ENCODE results near the gene PCDH7. TPM values are rescaled to one million over a fixed set of nuclear protein-coding genes. Genes with fewer than 3 reads are reported as not detected.

PCDH7 gene
- total RNA-seq, 1 experiment from 2014 or later, result 16.8 TPM

DNA sequence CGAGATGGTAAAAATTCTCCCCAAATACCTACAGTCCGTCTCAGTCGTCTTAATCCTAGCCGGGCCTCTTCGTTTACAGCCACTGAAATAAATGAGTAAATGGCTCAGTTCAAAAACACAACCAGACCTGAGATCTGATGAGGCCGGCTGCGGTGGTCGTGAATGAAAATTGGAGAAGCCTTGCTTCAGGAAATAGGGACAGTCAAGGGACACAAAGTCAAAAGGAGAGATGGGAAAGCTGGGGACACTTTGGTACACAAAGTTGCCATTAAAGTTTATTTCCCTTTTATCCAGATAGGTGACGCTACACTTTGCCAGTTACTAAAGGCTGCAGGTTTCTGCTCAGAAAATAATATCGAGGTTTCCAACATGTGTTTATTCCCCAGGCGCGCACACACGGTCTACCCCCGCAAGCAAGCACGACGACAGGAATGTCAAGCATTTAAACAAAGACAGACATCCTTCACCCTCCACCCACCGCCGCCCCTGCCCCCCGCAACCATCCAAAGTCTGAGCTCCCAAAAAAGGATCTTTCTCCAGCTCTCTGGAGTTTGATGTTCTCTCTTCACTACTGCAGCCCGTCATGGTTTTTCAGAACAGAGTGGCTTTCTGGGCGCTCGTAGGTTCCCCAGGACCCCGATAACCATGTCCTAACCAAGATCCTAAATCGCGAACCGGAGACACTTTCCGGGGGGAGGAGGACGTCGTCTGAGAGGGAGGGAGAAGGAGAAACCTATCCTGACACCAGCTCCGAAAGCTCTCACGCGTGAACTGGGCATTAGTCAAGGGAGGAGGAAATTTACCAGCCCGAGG lies 1.3 kb upstream of the PCDH7 start:
- Histone ChIP-seq H3T11ph (ENCODE audit: low read length) (no peak overlapping the region), H3K27ac (ENCODE audit: insufficient read length, low read depth, low read length) (no peak overlapping the region), H3K4me2 (ENCODE audit: insufficient read depth, insufficient read length, low read length) (peak overlapping the region; percentile 58), H3K23me2 (ENCODE audit: insufficient read length, low read depth, low read length, poor library complexity, severe bottlenecking) (peaks cover 54% of the 10 kb centered on the region), H2BK120ac (ENCODE audit: low read depth, low read length, poor library complexity, severe bottlenecking) (no peak overlapping the region), H3K18ac (ENCODE audit: insufficient read length, low read depth, low read length) (no peak overlapping the region), H2BK20ac (ENCODE audit: low read depth, low read length, poor library complexity, severe bottlenecking) (no peak overlapping the region), H2BK12ac (ENCODE audit: insufficient read length, low read depth, low read length) (no peak overlapping the region), H4K8ac (replicated peaks; ENCODE audit: insufficient read length, low read depth, low read length) (no peak overlapping the region), H3K23ac (ENCODE audit: insufficient read length, low read depth, low read length) (no peak overlapping the region), H2AK5ac (ENCODE audit: insufficient read length, low read length) (no peak overlapping the region), H4K91ac (ENCODE audit: insufficient read length, low read depth, low read length) (no peak overlapping the region), H3K79me2 (ENCODE audit: insufficient read depth, low read length) (no peaks in the 10 kb centered on the region), H2BK15ac (ENCODE audit: low read depth, low read length) (no peak overlapping the region), H3K27me3 (ENCODE audit: insufficient read depth, low read length) (peaks cover 22% of the 10 kb centered on the region), H3K9ac (ENCODE audit: extremely low read depth, insufficient read length, low read length) (no peak overlapping the region), H4K5ac (ENCODE audit: insufficient read length, low read depth, low read length) (no peak overlapping the region), H3K56ac (ENCODE audit: insufficient read length, low read depth, low read length) (no peak overlapping the region), H3K79me1 (ENCODE audit: insufficient read depth, low read depth, low read length, poor library complexity, severe bottlenecking) (no peaks in the 10 kb centered on the region), H3K9me3 (ENCODE audit: control insufficient read depth, low read depth, low read length) (no peaks in the 10 kb centered on the region), H2BK5ac (ENCODE audit: insufficient read length, low read length) (no peak overlapping the region), H3K14ac (ENCODE audit: insufficient read depth, low read length) (no peak overlapping the region), H2AFZ (ENCODE audit: low read length) (peak overlapping the region; percentile 1), H3K4ac (ENCODE audit: low read depth, low read length) (no peak overlapping the region), H4K20me1 (ENCODE audit: control insufficient read depth, insufficient read depth, insufficient read length) (peaks cover 6% of the 10 kb centered on the region), H3K4me1 (ENCODE audit: insufficient read depth, low read length) (0 out of 2 replicates have a peak, but pooled peaks cover 3% of the 10 kb centered on the region)
- Mint-ChIP-seq H3K4me3 (peak overlapping the region; percentile 90 to 100), H3K9me3 (no peaks in the 10 kb centered on the region; a peak in 2 of 5 replicates), H3K27ac (peak overlapping the region in 1 of 3 experiments; percentile 89; a peak in 2 of 7 replicates), H3K36me3 (ENCODE audit: insufficient read depth in 1 of 3, low read depth in 3 of 3) (peaks cover 0 to 15% (median 12%) of the 10 kb centered on the region in 3 experiments; a peak in 6 of 7 replicates), H3K27me3 (ENCODE audit: low read depth) (peaks cover 57% of the 10 kb centered on the region), H3K4me1 (peaks cover 32 to 34% of the 10 kb centered on the region in 2 experiments)
- no peak for DNase-seq
- TF ChIP-seq, protein P1, sequence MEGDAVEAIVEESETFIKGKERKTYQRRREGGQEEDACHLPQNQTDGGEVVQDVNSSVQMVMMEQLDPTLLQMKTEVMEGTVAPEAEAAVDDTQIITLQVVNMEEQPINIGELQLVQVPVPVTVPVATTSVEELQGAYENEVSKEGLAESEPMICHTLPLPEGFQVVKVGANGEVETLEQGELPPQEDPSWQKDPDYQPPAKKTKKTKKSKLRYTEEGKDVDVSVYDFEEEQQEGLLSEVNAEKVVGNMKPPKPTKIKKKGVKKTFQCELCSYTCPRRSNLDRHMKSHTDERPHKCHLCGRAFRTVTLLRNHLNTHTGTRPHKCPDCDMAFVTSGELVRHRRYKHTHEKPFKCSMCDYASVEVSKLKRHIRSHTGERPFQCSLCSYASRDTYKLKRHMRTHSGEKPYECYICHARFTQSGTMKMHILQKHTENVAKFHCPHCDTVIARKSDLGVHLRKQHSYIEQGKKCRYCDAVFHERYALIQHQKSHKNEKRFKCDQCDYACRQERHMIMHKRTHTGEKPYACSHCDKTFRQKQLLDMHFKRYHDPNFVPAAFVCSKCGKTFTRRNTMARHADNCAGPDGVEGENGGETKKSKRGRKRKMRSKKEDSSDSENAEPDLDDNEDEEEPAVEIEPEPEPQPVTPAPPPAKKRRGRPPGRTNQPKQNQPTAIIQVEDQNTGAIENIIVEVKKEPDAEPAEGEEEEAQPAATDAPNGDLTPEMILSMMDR (conservative IDR thresholded peaks at IDR 0.05), result no peak
- no CpG with 5 or more reads among the region's 33 CpGs for WGBS (ENCODE audit: extremely low coverage, insufficient read length, low lambda C conversion rate)

Measured in H9 (cell line).